IMR-90 (cell line): ENCODE measurements around the gene RNF224. TPM values are rescaled to one million over a fixed set of nuclear protein-coding genes. Genes with fewer than 3 reads are reported as not detected.

Source experiments
- ATAC-seq: fragments of 200-7000 bp; cut with Tn5 transposase; 2 replicates; pipeline ENCODE4 v1.9.1; 2020; ENCODE audit warnings: low read depth, mild to moderate bottlenecking, moderate library complexity
- BruUV-seq: library from RNA; stranded (reverse); fragments of 400-500 nt; replicated peaks from 2 replicates; lab custom pipeline; 2021; lab: Mats Ljungman, UMichigan
- CTCF ChIA-PET: fragments of 300-600 bp; formaldehyde crosslinking; extraction: SDS; loops from one replicate; lab custom pipeline; 2021; ENCODE audit warnings: antibody characterized with exemption; lab: Yijun Ruan, JAX
- POLR2A ChIA-PET: fragments of 300-600 bp; sonication (Branson Sonifier 250); formaldehyde crosslinking; loops from one replicate; lab custom pipeline; 2022; ENCODE audit warnings: antibody characterized with exemption; ENCODE audit not compliant: unreplicated experiment; lab: Charles Lee
- DNase-seq: peaks from one replicate; pipeline ENCODE4 v3.0.0; 2013
- H2AFZ ChIP-seq: replicated peaks from 2 replicates; pipeline ENCODE3; 2013; ENCODE audit warnings: low read length, mild to moderate bottlenecking; ENCODE audit not compliant: poor library complexity
- H2AK5ac ChIP-seq: 2 replicates; pipeline ENCODE4 v1.6.1; 2013; ENCODE audit warnings: low read depth, low read length, inconsistent platforms
- H2AK9ac ChIP-seq: replicated peaks from 2 replicates; pipeline ENCODE3; 2013; ENCODE audit warnings: mild to moderate bottlenecking, low read depth, low read length, moderate library complexity; ENCODE audit not compliant: poor library complexity
- H2BK120ac ChIP-seq: 2 replicates; pipeline ENCODE4 v1.6.1; 2013; ENCODE audit warnings: low read depth, low read length, inconsistent platforms
- H2BK15ac ChIP-seq: 3 replicates; pipeline ENCODE4 v1.6.1; 2013; ENCODE audit warnings: low read depth, low read length, inconsistent platforms
- H2BK20ac ChIP-seq: 2 replicates; pipeline ENCODE4 v1.6.1; 2013; ENCODE audit warnings: low read depth, mild to moderate bottlenecking, inconsistent platforms, low read length, moderate library complexity
- H2BK5ac ChIP-seq: 2 replicates; pipeline ENCODE4 v1.6.1; 2013; ENCODE audit warnings: mild to moderate bottlenecking, low read depth, low read length, inconsistent platforms; ENCODE audit not compliant: poor library complexity, severe bottlenecking
- H3K14ac ChIP-seq: replicated peaks from 2 replicates; pipeline ENCODE4 v1.6.1; 2013; ENCODE audit warnings: low read depth, low read length, inconsistent platforms
- H3K18ac ChIP-seq: 2 replicates; pipeline ENCODE4 v1.6.1; 2013; ENCODE audit warnings: low read depth, low read length, control low read depth
- H3K23ac ChIP-seq: 2 replicates; pipeline ENCODE4 v1.6.1; 2013; ENCODE audit warnings: low read depth, low read length, inconsistent platforms
- H3K27ac ChIP-seq: 2 replicates; pipeline ENCODE4 v1.5.1; 2013; ENCODE audit warnings: mild to moderate bottlenecking, control low read depth, low read length; ENCODE audit not compliant: insufficient read depth
- H3K27me3 ChIP-seq: 2 replicates; pipeline ENCODE4 v1.6.1; 2013; ENCODE audit warnings: low read length; ENCODE audit not compliant: control insufficient read depth, insufficient read depth
- H3K36me3 ChIP-seq: 2 replicates; pipeline ENCODE4 v1.6.1; 2013; ENCODE audit warnings: low read length, mixed read lengths; ENCODE audit not compliant: control insufficient read depth, insufficient read depth
- H3K4ac ChIP-seq: 2 replicates; pipeline ENCODE4 v1.6.1; 2013; ENCODE audit warnings: low read depth, low read length, inconsistent platforms
- H3K4me1 ChIP-seq: 2 replicates; pipeline ENCODE4 v1.6.1; 2013; ENCODE audit warnings: low read length, mixed read lengths; ENCODE audit not compliant: control insufficient read depth, insufficient read depth
- H3K4me2 ChIP-seq: 2 replicates; pipeline ENCODE4 v1.6.1; 2013; ENCODE audit warnings: low read depth, mild to moderate bottlenecking, control low read depth, low read length, moderate library complexity
- H3K4me3 ChIP-seq: 2 replicates; pipeline ENCODE4 v1.5.1; 2013; ENCODE audit warnings: low read depth, mild to moderate bottlenecking, control low read depth, low read length, moderate library complexity; ENCODE audit not compliant: insufficient read depth
- H3K56ac ChIP-seq: 2 replicates; pipeline ENCODE4 v1.6.1; 2013; ENCODE audit warnings: low read length, inconsistent platforms; ENCODE audit not compliant: insufficient read depth; ENCODE audit errors: extremely low read depth
- H3K79me1 ChIP-seq, 2 experiments: 2 replicates each; pipeline ENCODE4 v1.6.1; 2013; ENCODE audit warnings: low read length in 2 of 2, inconsistent platforms in 1 of 2, low read depth in 1 of 2
- H3K9ac ChIP-seq: 2 replicates; pipeline ENCODE4 v1.6.1; 2013; ENCODE audit warnings: low read depth, low read length, control low read depth
- H3K9me1 ChIP-seq: 2 replicates; pipeline ENCODE4 v1.6.1; 2013; ENCODE audit warnings: low read length, inconsistent platforms; ENCODE audit not compliant: insufficient read depth
- H3K9me3 ChIP-seq: 2 replicates; pipeline ENCODE4 v1.6.1; 2013; ENCODE audit warnings: low read length; ENCODE audit not compliant: control insufficient read depth, insufficient read depth
- H4K20me1 ChIP-seq: 2 replicates; pipeline ENCODE4 v1.6.1; 2013; ENCODE audit warnings: low read length, inconsistent platforms; ENCODE audit not compliant: insufficient read depth
- H4K5ac ChIP-seq: 2 replicates; pipeline ENCODE4 v1.6.1; 2013; ENCODE audit warnings: mild to moderate bottlenecking, low read depth, low read length, control low read depth
- H4K8ac ChIP-seq, 2 experiments: 2 replicates each; pipeline ENCODE4 v1.6.1; 2013; ENCODE audit warnings: low read depth in 2 of 2, low read length in 2 of 2, control low read depth in 1 of 2, inconsistent platforms in 1 of 2
- H4K91ac ChIP-seq: 2 replicates; pipeline ENCODE4 v1.6.1; 2013; ENCODE audit warnings: low read depth, low read length, inconsistent platforms; ENCODE audit not compliant: insufficient read depth
- BHLHE40 ChIP-seq: fragments of 150-350 bp; IDR thresholded peaks from 2 replicates; pipeline ENCODE4 v1.6.1; 2016; ENCODE audit warnings: mild to moderate bottlenecking, low read depth, low read length
- CEBPB ChIP-seq: IDR thresholded peaks from 2 replicates; pipeline ENCODE4 v1.6.1; 2012; ENCODE audit warnings: low read depth, low read length, improper control_type of control experiment
- CHD1 ChIP-seq: IDR thresholded peaks from 2 replicates; pipeline ENCODE4 v1.6.1; 2012; ENCODE audit warnings: low read depth, low read length, improper control_type of control experiment
- ELK1 ChIP-seq: fragments of 150-350 bp; IDR thresholded peaks from 2 replicates; pipeline ENCODE4 v1.6.1; 2016; ENCODE audit warnings: low read depth, mild to moderate bottlenecking, low read length, moderate library complexity, borderline replicate concordance
- FOS ChIP-seq: fragments of 150-350 bp; IDR thresholded peaks from 2 replicates; pipeline ENCODE4 v1.6.1; 2016; ENCODE audit warnings: low read depth, low read length
- MAFK ChIP-seq: IDR thresholded peaks from 2 replicates; pipeline ENCODE4 v1.6.1; 2012; ENCODE audit warnings: low read depth, low read length, improper control_type of control experiment
- MAZ ChIP-seq: IDR thresholded peaks from 2 replicates; pipeline ENCODE4 v1.6.1; 2012; ENCODE audit warnings: low read depth, mild to moderate bottlenecking, low read length, improper control_type of control experiment, moderate library complexity, borderline replicate concordance
- MXI1 ChIP-seq: IDR thresholded peaks from 2 replicates; pipeline ENCODE4 v1.6.1; 2012; ENCODE audit warnings: low read depth, mild to moderate bottlenecking, low read length, moderate library complexity, borderline replicate concordance
- NFE2L2 ChIP-seq: fragments of 150-350 bp; IDR thresholded peaks from 2 replicates; pipeline ENCODE4 v1.6.1; 2016; ENCODE audit warnings: low read depth, mild to moderate bottlenecking, low read length
- POLR2A ChIP-seq: IDR thresholded peaks from 2 replicates; pipeline ENCODE4 v1.6.1; 2012; ENCODE audit warnings: mild to moderate bottlenecking, low read depth, low read length
- RAD21 ChIP-seq: IDR thresholded peaks from 2 replicates; pipeline ENCODE4 v1.6.1; 2012; ENCODE audit warnings: low read length, improper control_type of control experiment
- RCOR1 ChIP-seq: IDR thresholded peaks from 2 replicates; pipeline ENCODE4 v1.6.1; 2012; ENCODE audit warnings: mild to moderate bottlenecking, low read length, improper control_type of control experiment; ENCODE audit not compliant: insufficient replicate concordance
- RFX5 ChIP-seq: IDR thresholded peaks from 2 replicates; pipeline ENCODE4 v1.8.0; 2012; ENCODE audit warnings: low read depth, mild to moderate bottlenecking, low read length, moderate library complexity
- SMC3 ChIP-seq: fragments of 150-350 bp; IDR thresholded peaks from 2 replicates; pipeline ENCODE4 v1.6.1; 2016; ENCODE audit warnings: low read depth, mild to moderate bottlenecking, antibody characterized with exemption, low read length, moderate library complexity
- USF2 ChIP-seq: fragments of 150-350 bp; IDR thresholded peaks from 2 replicates; pipeline ENCODE4 v1.6.1; 2017; ENCODE audit warnings: mild to moderate bottlenecking, antibody characterized with exemption, low read length, low read depth
- WGBS, 2 experiments: methylation state at CpG; one replicate each; pipeline versions ENCODE4 v1.1.5 to v1.1.7; 2013; ENCODE audit warnings: missing lambda C conversion rate in 2 of 2; ENCODE audit not compliant: insufficient read length in 1 of 2; ENCODE audit errors: extremely low coverage in 2 of 2; 5-methylcytosine and 5-hydroxymethylcytosine counted together
- dilution Hi-C: fragments of 300-500 bp; cut with HindIII; formaldehyde crosslinking; loops from one replicate; pipeline ENCODE4 v1.14.3; 2018; ENCODE audit warnings: low sequenced_read_pairs; ENCODE audit not compliant: unreplicated experiment
- in situ Hi-C: fragments of 300-500 bp; cut with MboI; formaldehyde crosslinking; loops from 3 replicates; pipeline ENCODE4 v1.14.3; 2019; ENCODE audit warnings: low sequenced_read_pairs, inconsistent platforms, mixed read lengths
- intact Hi-C: fragments of 100-400 bp; cut with micrococcal nuclease; formaldehyde crosslinking; loops from 2 replicates; pipeline ENCODE4 v1.10.0; 2022
- polyA plus RNA-seq, 3 experiments: library from polyadenylated mRNA; depleted of rRNA; stranded (reverse); fragments of >200 nt; gene quantifications; 2 replicates each; pipeline ENCODE4 v1.2.3, GENCODE V29; 2012; ENCODE audit warnings: low replicate concordance in 1 of 3
- total RNA-seq: library from RNA; depleted of rRNA; stranded (reverse); fragments of >200 nt; gene quantifications from 2 replicates; pipeline ENCODE4 v1.2.3, GENCODE V29; 2012
- TF ChIP-seq, protein P1 (sequence below): conservative IDR thresholded peaks from 2 replicates; pipeline ENCODE4 v1.5.1; 2012; ENCODE audit warnings: mild to moderate bottlenecking, low read depth, low read length, improper control_type of control experiment

RNF224 gene
- total and polyA plus RNA-seq, 2 of the 4 experiments (the other 2 are of a cell fraction): not detected

DNA sequence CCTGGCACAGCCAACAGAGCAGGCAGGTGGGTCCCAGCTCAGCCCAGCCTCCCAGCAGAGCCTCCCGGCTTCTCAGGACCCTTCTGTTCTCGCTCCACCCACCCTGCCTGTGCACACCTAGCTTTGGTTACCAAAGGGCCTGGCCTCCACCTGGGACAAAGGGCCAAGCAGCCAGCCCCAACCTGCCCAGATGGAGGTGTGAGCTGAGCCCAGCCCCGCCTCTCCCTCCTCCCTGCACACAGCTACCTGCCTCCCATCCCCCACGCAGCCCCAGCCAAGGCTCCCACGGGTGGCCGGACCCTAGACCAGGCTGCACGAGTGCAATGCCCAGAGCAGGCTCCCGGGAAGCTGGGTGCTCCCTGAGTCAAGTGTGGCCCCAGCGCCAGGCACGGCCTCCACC lies 32.4 kb upstream of the RNF224 start:
- no peak overlapping the region for H2AK5ac ChIP-seq
- H3K27ac ChIP-seq: no peak overlapping the region
- H3K4me2 ChIP-seq: no peak overlapping the region
- H2AFZ ChIP-seq: no peak overlapping the region
- ATAC-seq (no peak), DNase-seq (no peak)
- H3K9ac ChIP-seq: no peak overlapping the region
- H3K14ac ChIP-seq: no peak overlapping the region
- no peaks in the 10 kb centered on the region for H3K9me3 ChIP-seq
- no peak overlapping the region for H3K4me3 ChIP-seq
- BruUV-seq: no TSS peak
- no peak overlapping the region for H4K8ac ChIP-seq
- H2BK5ac ChIP-seq: no peak overlapping the region
- H3K56ac ChIP-seq: no peak overlapping the region
- H2AK9ac ChIP-seq: peak overlapping the region; percentile 84
- H3K4me1 ChIP-seq: peaks cover 18% of the 10 kb centered on the region
- CTCF ChIA-PET: interaction anchor here (1.0 kb wide), 1 partner anchor 32 kb away, joined by 3 read pairs; the partner anchor contains the start of gene RNF224
- H4K5ac ChIP-seq: no peak overlapping the region
- H4K91ac ChIP-seq: no peak overlapping the region
- H2BK20ac ChIP-seq: no peak overlapping the region
- H2BK15ac ChIP-seq: no peak overlapping the region
- no peak overlapping the region for H3K4ac ChIP-seq
- no peaks in the 10 kb centered on the region for H3K27me3 ChIP-seq
- H2BK120ac ChIP-seq: no peak overlapping the region
- TF ChIP-seq RFX5: no peak
- no peak for TF ChIP-seq RAD21
- no peak for TF ChIP-seq MXI1
- TF ChIP-seq MAFK: no peak
- TF ChIP-seq SMC3: no peak
- no peak for TF ChIP-seq NFE2L2
- no peak for TF ChIP-seq BHLHE40
- TF ChIP-seq ELK1: no peak
- TF ChIP-seq USF2: no peak
- no peak for TF ChIP-seq CEBPB
- TF ChIP-seq FOS: no peak
- TF ChIP-seq POLR2A: no peak
- TF ChIP-seq, protein P1, sequence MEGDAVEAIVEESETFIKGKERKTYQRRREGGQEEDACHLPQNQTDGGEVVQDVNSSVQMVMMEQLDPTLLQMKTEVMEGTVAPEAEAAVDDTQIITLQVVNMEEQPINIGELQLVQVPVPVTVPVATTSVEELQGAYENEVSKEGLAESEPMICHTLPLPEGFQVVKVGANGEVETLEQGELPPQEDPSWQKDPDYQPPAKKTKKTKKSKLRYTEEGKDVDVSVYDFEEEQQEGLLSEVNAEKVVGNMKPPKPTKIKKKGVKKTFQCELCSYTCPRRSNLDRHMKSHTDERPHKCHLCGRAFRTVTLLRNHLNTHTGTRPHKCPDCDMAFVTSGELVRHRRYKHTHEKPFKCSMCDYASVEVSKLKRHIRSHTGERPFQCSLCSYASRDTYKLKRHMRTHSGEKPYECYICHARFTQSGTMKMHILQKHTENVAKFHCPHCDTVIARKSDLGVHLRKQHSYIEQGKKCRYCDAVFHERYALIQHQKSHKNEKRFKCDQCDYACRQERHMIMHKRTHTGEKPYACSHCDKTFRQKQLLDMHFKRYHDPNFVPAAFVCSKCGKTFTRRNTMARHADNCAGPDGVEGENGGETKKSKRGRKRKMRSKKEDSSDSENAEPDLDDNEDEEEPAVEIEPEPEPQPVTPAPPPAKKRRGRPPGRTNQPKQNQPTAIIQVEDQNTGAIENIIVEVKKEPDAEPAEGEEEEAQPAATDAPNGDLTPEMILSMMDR: no peak
- TF ChIP-seq RCOR1: no peak
- TF ChIP-seq MAZ: no peak
- TF ChIP-seq CHD1: no peak
- POLR2A ChIA-PET: no interaction called here
- peaks cover 25% of the 10 kb centered on the region for H3K36me3 ChIP-seq
- H4K20me1 ChIP-seq: peaks cover 42% of the 10 kb centered on the region
- peaks cover 10 to 78% of the 10 kb centered on the region in 2 experiments for H3K79me1 ChIP-seq
- in situ Hi-C loops: no loop called here
- 86% methylated on average over 9 of the region's 10 CpGs; no CpG with 5 or more reads in 1 of the 2 experiments for WGBS, 2 experiments
- no peak overlapping the region for H3K18ac ChIP-seq
- intact Hi-C loops: no loop called here
- dilution Hi-C loops: no loop called here
- H3K23ac ChIP-seq: no peak overlapping the region
- no peaks in the 10 kb centered on the region for H3K9me1 ChIP-seq
